Nephron progenitor cell (in vitro differentiated cells): ENCODE data around the gene GADD45GIP1.

Source experiments
- DNase-seq: peaks from one replicate; pipeline ENCODE4 v3.0.0; 2021
- H3K27ac Mint-ChIP-seq: 2 replicates; pipeline ENCODE4 v1.8.0; 2021; ENCODE audit warnings: mild to moderate bottlenecking, moderate library complexity, mixed read lengths
- H3K27me3 Mint-ChIP-seq: 2 replicates; pipeline ENCODE4 v1.8.0; 2021; ENCODE audit warnings: mild to moderate bottlenecking, low read depth, mixed read lengths; ENCODE audit not compliant: poor library complexity
- H3K36me3 Mint-ChIP-seq: 2 replicates; pipeline ENCODE4 v1.8.0; 2021; ENCODE audit warnings: low read depth, mixed read lengths
- H3K4me1 Mint-ChIP-seq: 2 replicates; pipeline ENCODE4 v1.8.0; 2021; ENCODE audit warnings: mixed read lengths
- H3K4me3 Mint-ChIP-seq: 2 replicates; pipeline ENCODE4 v1.8.0; 2021; ENCODE audit warnings: mild to moderate bottlenecking, moderate library complexity, mixed read lengths
- H3K9me3 Mint-ChIP-seq: 2 replicates; pipeline ENCODE4 v1.8.0; 2021; ENCODE audit warnings: mild to moderate bottlenecking, moderate library complexity, mixed read lengths
- CTCF ChIP-seq: fragments of 200-600 bp; sonication (generic); IDR thresholded peaks from 2 replicates; pipeline ENCODE4 v1.5.0; 2021; ENCODE audit warnings: antibody characterized with exemption

The GADD45GIP1 gene

GRCh38 chr19:12991296-12991695 is 34.3 kb upstream of the GADD45GIP1 start:
- H3K27ac Mint-ChIP-seq = no peak overlapping the region
- H3K27me3 Mint-ChIP-seq = peaks cover 5% of the 10 kb centered on the region
- H3K4me1 Mint-ChIP-seq = peaks cover 10% of the 10 kb centered on the region
- H3K36me3 Mint-ChIP-seq = no peaks in the 10 kb centered on the region
- TF ChIP-seq CTCF = no peak
- DNase-seq = no peak
- H3K4me3 Mint-ChIP-seq = no peak overlapping the region
- H3K9me3 Mint-ChIP-seq = peaks cover 10% of the 10 kb centered on the region

- TF ChIP-seq CTCF = no peak
- H3K27me3 Mint-ChIP-seq = peaks cover under 1% of the 10 kb centered on the region
- H3K4me3 Mint-ChIP-seq = no peak overlapping the region
- no peak for DNase-seq
- H3K4me1 Mint-ChIP-seq = peaks cover 10% of the 10 kb centered on the region
- H3K36me3 Mint-ChIP-seq = no peaks in the 10 kb centered on the region
- H3K27ac Mint-ChIP-seq = no peak overlapping the region
- H3K9me3 Mint-ChIP-seq = peaks cover 10% of the 10 kb centered on the region
Measured at GRCh38 chr19:12990853-12991252, 33.8 kb upstream of the GADD45GIP1 start.

- H3K36me3 Mint-ChIP-seq = no peaks in the 10 kb centered on the region
- peaks cover 10% of the 10 kb centered on the region for H3K9me3 Mint-ChIP-seq
- H3K27me3 Mint-ChIP-seq = no peaks in the 10 kb centered on the region
- peaks cover 10% of the 10 kb centered on the region for H3K4me1 Mint-ChIP-seq
- no peak for DNase-seq
- H3K4me3 Mint-ChIP-seq = no peak overlapping the region
- H3K27ac Mint-ChIP-seq = no peak overlapping the region
- no peak for TF ChIP-seq CTCF
Measured at GRCh38 chr19:12990431-12990830, 33.4 kb upstream of the GADD45GIP1 start.

- no peak for DNase-seq
- peaks cover 6% of the 10 kb centered on the region for H3K9me3 Mint-ChIP-seq
- no peak overlapping the region for H3K27ac Mint-ChIP-seq
- H3K36me3 Mint-ChIP-seq = no peaks in the 10 kb centered on the region
- H3K4me1 Mint-ChIP-seq = peaks cover 5% of the 10 kb centered on the region
- no peaks in the 10 kb centered on the region for H3K27me3 Mint-ChIP-seq
- H3K4me3 Mint-ChIP-seq = no peak overlapping the region
- TF ChIP-seq CTCF = no peak
Measured at GRCh38 chr19:12987781-12988180, 30.8 kb upstream of the GADD45GIP1 start.

GRCh38 chr19:12987190-12987589 is 30.2 kb upstream of the GADD45GIP1 start:
- TF ChIP-seq CTCF = no peak
- peaks cover 1% of the 10 kb centered on the region for H3K9me3 Mint-ChIP-seq
- no peaks in the 10 kb centered on the region for H3K27me3 Mint-ChIP-seq
- H3K4me1 Mint-ChIP-seq = peaks cover 5% of the 10 kb centered on the region
- H3K36me3 Mint-ChIP-seq = no peaks in the 10 kb centered on the region
- DNase-seq = no peak
- no peak overlapping the region for H3K27ac Mint-ChIP-seq
- H3K4me3 Mint-ChIP-seq = no peak overlapping the region

GRCh38 chr19:12986726-12987125 is 29.7 kb upstream of the GADD45GIP1 start:
- Mint-ChIP-seq H3K4me3 (no peak overlapping the region), H3K4me1 (peaks cover 5% of the 10 kb centered on the region), H3K27me3 (no peaks in the 10 kb centered on the region), H3K27ac (no peak overlapping the region), H3K36me3 (no peaks in the 10 kb centered on the region), H3K9me3 (no peaks in the 10 kb centered on the region)
- TF ChIP-seq CTCF = no peak
- DNase-seq = no peak
